H1 (cell line): ENCODE data around the gene CDK19. TPM values are rescaled to one million over a fixed set of nuclear protein-coding genes. Genes with fewer than 3 reads are reported as not detected.

Experiments used
- ATF2 ChIP-seq: IDR thresholded peaks from 2 replicates; pipeline ENCODE4 v1.6.1; 2012; ENCODE audit warnings: low read length, inconsistent platforms
- CHD7 ChIP-seq: fragments of 300-600 bp; sonication (generic); IDR thresholded peaks from 2 replicates; pipeline ENCODE4 v1.7.1; 2012; ENCODE audit warnings: low read length, moderate library complexity, mild to moderate bottlenecking, inconsistent platforms; ENCODE audit not compliant: insufficient replicate concordance
- FOSL1 ChIP-seq: IDR thresholded peaks from 2 replicates; pipeline ENCODE4 v1.6.1; 2011; ENCODE audit warnings: mild to moderate bottlenecking, low read depth, low read length, moderate library complexity; ENCODE audit not compliant: insufficient read depth
- POU5F1 ChIP-seq: IDR thresholded peaks from 2 replicates; pipeline ENCODE4 v1.6.1; 2011; ENCODE audit warnings: low read depth, mild to moderate bottlenecking, low read length, moderate library complexity
- TAF1 ChIP-seq: IDR thresholded peaks from 2 replicates; pipeline ENCODE4 v1.6.1; 2011; ENCODE audit warnings: mild to moderate bottlenecking, low read depth, low read length
- polyA plus RNA-seq, 7 experiments: library from polyadenylated mRNA; depleted of rRNA in 3 of 7; stranded (reverse) in 5 of 7; unstranded in 2 of 7; fragments of >200 nt in 5 of 7; fragments of 200-250 nt in 2 of 7; gene quantifications; 1 replicate in 5 of 7; 2 replicates in 1 of 7; 4 replicates in 1 of 7; pipeline versions ENCODE4 v1.2.1 to v1.2.3, GENCODE V29; 2011 to 2013; ENCODE audit warnings: missing spikeins in 2 of 7, mixed read lengths in 2 of 7
- total RNA-seq: library from RNA; stranded (reverse); fragmentation: NEBNext Ultra II Directional; extraction: Animal tissue kit (Norgen Biotek cat#: 25700); gene quantifications from 2 replicates; pipeline ENCODE4 v1.2.1, GENCODE V29; 2021

Gene CDK19
- total and polyA plus RNA-seq, 2 of the 8 experiments (the other 6 are each of a cell fraction or from before 2014, with no cell fraction given) = 4.9 to 12.6 TPM

- TF ChIP-seq POU5F1 = no peak
- no peak for TF ChIP-seq CHD7
- TF ChIP-seq FOSL1 = no peak
- no peak for TF ChIP-seq TAF1
- no peak for TF ChIP-seq ATF2
Measured at GRCh38 chr6:110613356-110613755, 201.9 kb downstream of the CDK19 start (continued).
